WTC11 (cell line): ENCODE data around the gene ZIC4. TPM values are rescaled to one million over a fixed set of nuclear protein-coding genes. Genes with fewer than 3 reads are reported as not detected.

Source experiments
- ATAC-seq: fragments of 200-7000 bp; cut with Tn5 transposase; 2 replicates; pipeline ENCODE4 v1.10.0; 2021; ENCODE audit warnings: mild to moderate bottlenecking, moderate library complexity
- CTCF ChIA-PET: fragments of 300-600 bp; sonication (Branson Sonifier 250); formaldehyde crosslinking; loops from one replicate; lab custom pipeline; 2021; ENCODE audit warnings: antibody characterized with exemption; lab: Charles Lee
- POLR2A ChIA-PET: fragments of 350-600 bp; sonication (Branson Sonifier 250); formaldehyde crosslinking; loops from one replicate; lab custom pipeline; 2021; ENCODE audit warnings: antibody characterized with exemption; lab: Charles Lee
- DNase-seq: peaks from one replicate; pipeline ENCODE4 v3.0.0; 2021; ENCODE audit warnings: low spot score
- H3K27ac Mint-ChIP-seq: 2 replicates; pipeline ENCODE4 v1.8.0; 2021; ENCODE audit warnings: mixed read lengths
- H3K27me3 Mint-ChIP-seq: 2 replicates; pipeline ENCODE4 v1.8.0; 2021; ENCODE audit warnings: low read depth, mild to moderate bottlenecking, moderate library complexity, mixed read lengths
- H3K36me3 Mint-ChIP-seq: 2 replicates; pipeline ENCODE4 v1.8.0; 2021; ENCODE audit warnings: mixed read lengths
- H3K4me1 Mint-ChIP-seq: 2 replicates; pipeline ENCODE4 v1.8.0; 2022; ENCODE audit warnings: mixed read lengths
- H3K4me3 Mint-ChIP-seq: 2 replicates; pipeline ENCODE4 v1.8.0; 2021; ENCODE audit warnings: mild to moderate bottlenecking, moderate library complexity, mixed read lengths
- H3K9me3 Mint-ChIP-seq: 2 replicates; pipeline ENCODE4 v1.8.0; 2021; ENCODE audit warnings: mixed read lengths
- EMX1 ChIP-seq: fragments of 250-450 bp; sonication (Bioruptor Pico); IDR thresholded peaks from 2 replicates; pipeline ENCODE4 v1.8.0; 2021; ENCODE audit warnings: mild to moderate bottlenecking
- KAT7 ChIP-seq: sonication (generic); formaldehyde crosslinking; IDR thresholded peaks from 2 replicates; pipeline ENCODE4 v1.8.1; 2023; ENCODE audit warnings: missing genetic modification reagents, mild to moderate bottlenecking, borderline replicate concordance
- MAX ChIP-seq: sonication (generic); formaldehyde crosslinking; IDR thresholded peaks from 2 replicates; pipeline ENCODE4 v1.8.0; 2022; ENCODE audit warnings: mild to moderate bottlenecking, missing genetic modification reagents
- NR3C1 ChIP-seq: sonication (generic); formaldehyde crosslinking; conservative IDR thresholded peaks from 2 replicates; pipeline ENCODE4 v1.8.1; 2023; ENCODE audit warnings: low read depth, mild to moderate bottlenecking, missing genetic modification reagents
- PRDM15 ChIP-seq: sonication (generic); formaldehyde crosslinking; IDR thresholded peaks from 2 replicates; pipeline ENCODE4 v1.8.0; 2022; ENCODE audit warnings: missing genetic modification reagents
- SMAD4 ChIP-seq: sonication (generic); formaldehyde crosslinking; IDR thresholded peaks from 2 replicates; pipeline ENCODE4 v1.8.0; 2022; ENCODE audit warnings: mild to moderate bottlenecking, missing genetic modification reagents
- ZNF219 ChIP-seq: sonication (generic); formaldehyde crosslinking; IDR thresholded peaks from 2 replicates; pipeline ENCODE4 v1.8.0; 2023; ENCODE audit warnings: missing genetic modification reagents, mild to moderate bottlenecking, borderline replicate concordance
- ZNF396 ChIP-seq: fragments of 250-450 bp; sonication (Bioruptor Pico); IDR thresholded peaks from 2 replicates; pipeline ENCODE4 v1.8.0; 2021; ENCODE audit warnings: mild to moderate bottlenecking, moderate library complexity, borderline replicate concordance
- ZNF512 ChIP-seq: sonication (generic); formaldehyde crosslinking; IDR thresholded peaks from 2 replicates; pipeline ENCODE4 v1.8.1; 2022; ENCODE audit warnings: missing genetic modification reagents, borderline replicate concordance
- total RNA-seq: library from RNA; stranded (reverse); gene quantifications from 3 replicates; pipeline ENCODE4 v1.2.3, GENCODE V29; 2021
- TF ChIP-seq, protein P1 (sequence below): fragments of 200-600 bp; IDR thresholded peaks from 2 replicates; pipeline ENCODE4 v1.8.0; 2022; ENCODE audit warnings: antibody characterized with exemption
- TF ChIP-seq, protein P2 (sequence below): fragments of 250-450 bp; sonication (Bioruptor Pico); IDR thresholded peaks from 2 replicates; pipeline ENCODE4 v1.9.0; 2021; ENCODE audit warnings: mild to moderate bottlenecking

ZIC4 gene
- total RNA-seq, 1 experiment from 2014 or later: 3.5 TPM

- TF ChIP-seq ZNF396 (CRISPR knock-in tag) (no peak), NR3C1 (CRISPR knock-in tag) (no peak)
Measured at GRCh38 chr3:147387291-147387884, 19.0 kb downstream of the ZIC4 start (continued).

- no peak overlapping the region for H3K27ac Mint-ChIP-seq
- H3K9me3 Mint-ChIP-seq: no peaks in the 10 kb centered on the region
- ATAC-seq: peak; percentile 2
- H3K4me3 Mint-ChIP-seq: peak overlapping the region; percentile 59
- TF ChIP-seq SMAD4 (CRISPR knock-in tag) (no peak), PRDM15 (0 out of 2 replicates have a peak, but pooled peaks have one; percentile 4)
- POLR2A ChIA-PET: interaction anchor here (0.9 to 2.1 kb wide), 2 partner anchors 10 to 12 kb away, joined by 3 to 8 read pairs; no protein-coding TSS in a partner anchor
- peaks cover 94% of the 10 kb centered on the region for H3K4me1 Mint-ChIP-seq
- no peak for DNase-seq
- CTCF ChIA-PET: interaction anchor here (0.8 to 6.3 kb wide), 18 partner anchors 8 to 779 kb away, joined by 3 to 70 read pairs (median 19); partner anchors contain the start of gene ZIC4
- peaks cover 97% of the 10 kb centered on the region for H3K27me3 Mint-ChIP-seq
- no peaks in the 10 kb centered on the region for H3K36me3 Mint-ChIP-seq
Measured at GRCh38 chr3:147385059-147386012, 21.0 kb downstream of the ZIC4 start.

DNA sequence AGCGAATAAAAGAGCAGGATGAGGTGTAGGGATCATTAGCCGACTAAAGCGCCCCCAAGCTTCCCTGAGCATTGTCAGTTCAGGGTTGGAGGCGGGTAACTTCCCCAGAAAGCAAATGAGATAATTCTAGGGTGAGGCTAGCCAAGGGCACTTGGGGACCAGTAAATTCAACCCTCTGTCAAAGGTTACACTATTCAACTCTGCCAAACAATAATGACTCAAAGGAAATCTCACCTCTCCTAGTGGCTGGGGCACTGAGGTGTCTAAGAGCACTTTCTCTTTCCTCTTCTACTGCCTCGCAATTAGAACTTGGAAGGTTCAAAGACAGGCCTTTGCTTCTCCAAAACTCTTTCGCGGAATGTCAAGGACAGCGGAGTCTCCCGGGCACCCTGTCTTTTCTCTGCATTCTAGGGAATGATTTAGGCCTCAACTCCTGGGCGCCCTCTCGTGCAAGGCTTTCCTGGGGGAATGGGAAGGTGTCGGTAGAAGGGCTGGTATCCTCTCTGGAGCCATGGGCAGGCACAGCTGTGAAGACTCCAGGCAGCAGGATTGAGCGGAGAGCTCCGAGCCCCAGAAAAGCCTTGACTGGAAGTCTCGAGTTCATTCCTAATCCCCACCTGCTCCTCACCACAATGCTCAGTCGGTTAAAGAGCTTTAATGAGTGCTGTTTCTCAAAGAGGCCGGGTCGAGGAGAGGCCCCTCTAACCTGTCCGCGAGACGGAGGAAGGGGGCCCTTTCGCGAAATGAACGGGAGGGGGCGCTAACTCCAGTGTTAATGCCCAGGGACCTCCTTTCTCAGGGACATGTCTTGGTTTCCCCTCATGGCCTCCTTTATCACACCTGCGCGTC is 21.9 kb downstream of the ZIC4 start:
- DNase-seq (peak; percentile 91), ATAC-seq (peak; percentile 61)
- Mint-ChIP-seq H3K27ac (no peak overlapping the region), H3K27me3 (peaks cover 97% of the 10 kb centered on the region), H3K9me3 (no peaks in the 10 kb centered on the region), H3K36me3 (no peaks in the 10 kb centered on the region), H3K4me1 (peaks cover 96% of the 10 kb centered on the region)
- POLR2A ChIA-PET: interaction anchor here (0.9 to 2.1 kb wide), 3 partner anchors 8 to 13 kb away, joined by 3 to 8 read pairs (median 3); no protein-coding TSS in a partner anchor
- CTCF ChIA-PET: interaction anchor here (0.6 to 6.3 kb wide), 38 partner anchors 9 to 780 kb away, joined by 3 to 70 read pairs (median 5); partner anchors contain the start of genes ZIC1 and ZIC4
- TF ChIP-seq ZNF219 (CRISPR knock-in tag): no peak
- TF ChIP-seq KAT7 (CRISPR knock-in tag): 0 out of 2 replicates have a peak, but pooled peaks have one; percentile 52
- no peak for TF ChIP-seq ZNF512 (CRISPR knock-in tag)
- TF ChIP-seq, protein P1, sequence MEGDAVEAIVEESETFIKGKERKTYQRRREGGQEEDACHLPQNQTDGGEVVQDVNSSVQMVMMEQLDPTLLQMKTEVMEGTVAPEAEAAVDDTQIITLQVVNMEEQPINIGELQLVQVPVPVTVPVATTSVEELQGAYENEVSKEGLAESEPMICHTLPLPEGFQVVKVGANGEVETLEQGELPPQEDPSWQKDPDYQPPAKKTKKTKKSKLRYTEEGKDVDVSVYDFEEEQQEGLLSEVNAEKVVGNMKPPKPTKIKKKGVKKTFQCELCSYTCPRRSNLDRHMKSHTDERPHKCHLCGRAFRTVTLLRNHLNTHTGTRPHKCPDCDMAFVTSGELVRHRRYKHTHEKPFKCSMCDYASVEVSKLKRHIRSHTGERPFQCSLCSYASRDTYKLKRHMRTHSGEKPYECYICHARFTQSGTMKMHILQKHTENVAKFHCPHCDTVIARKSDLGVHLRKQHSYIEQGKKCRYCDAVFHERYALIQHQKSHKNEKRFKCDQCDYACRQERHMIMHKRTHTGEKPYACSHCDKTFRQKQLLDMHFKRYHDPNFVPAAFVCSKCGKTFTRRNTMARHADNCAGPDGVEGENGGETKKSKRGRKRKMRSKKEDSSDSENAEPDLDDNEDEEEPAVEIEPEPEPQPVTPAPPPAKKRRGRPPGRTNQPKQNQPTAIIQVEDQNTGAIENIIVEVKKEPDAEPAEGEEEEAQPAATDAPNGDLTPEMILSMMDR: peak; percentile 57
- TF ChIP-seq MAX: peak; percentile 23; the same call in 1 of the 2 replicates
- TF ChIP-seq, protein P2, sequence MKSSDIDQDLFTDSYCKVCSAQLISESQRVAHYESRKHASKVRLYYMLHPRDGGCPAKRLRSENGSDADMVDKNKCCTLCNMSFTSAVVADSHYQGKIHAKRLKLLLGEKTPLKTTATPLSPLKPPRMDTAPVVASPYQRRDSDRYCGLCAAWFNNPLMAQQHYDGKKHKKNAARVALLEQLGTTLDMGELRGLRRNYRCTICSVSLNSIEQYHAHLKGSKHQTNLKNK (CRISPR knock-in tag): no peak
- TF ChIP-seq PRDM15: 0 out of 2 replicates have a peak, but pooled peaks have one; percentile 29
- no peak for TF ChIP-seq SMAD4 (CRISPR knock-in tag)
- no peak for TF ChIP-seq EMX1 (CRISPR knock-in tag)
- TF ChIP-seq, all 79 proteins: peak for 4
- H3K4me3 Mint-ChIP-seq: peak overlapping the region; percentile 59
